HCT116 (cell line): Measurements from ENCODE around the gene PHLDA1. TPM values are rescaled to one million over a fixed set of nuclear protein-coding genes. Genes with fewer than 3 reads are reported as not detected.

Experiments used
- ATAC-seq: fragments of 200-7000 bp; cut with Tn5 transposase; 2 replicates; pipeline ENCODE4 v1.9.1; 2020; ENCODE audit warnings: mild to moderate bottlenecking, moderate library complexity
- BruUV-seq: library from RNA; stranded (reverse); fragments of 400-500 nt; replicated peaks from 2 replicates; lab custom pipeline; 2021; lab: Mats Ljungman, UMichigan
- CTCF ChIA-PET: fragments of 300-600 bp; sonication (Branson Sonifier 250); formaldehyde crosslinking; loops from one replicate; lab custom pipeline; 2021; ENCODE audit warnings: antibody characterized with exemption; lab: Charles Lee
- POLR2A ChIA-PET: fragments of 300-600, 350-600 bp; sonication (Branson Sonifier 250); formaldehyde crosslinking; loops from one replicate; lab custom pipeline; 2021; ENCODE audit warnings: antibody characterized with exemption; lab: Charles Lee
- RAD21 ChIA-PET, 2 experiments: fragments of 300-600 bp; sonication (Branson Sonifier 250); formaldehyde crosslinking; loops; one replicate each; lab custom pipeline; 2023; ENCODE audit warnings: low total read pairs in 2 of 2; ENCODE audit not compliant: uncharacterized antibody in 2 of 2, unreplicated experiment in 2 of 2, low non-redundant PET in 1 of 2; lab: Charles Lee
- DNase-seq: peaks from one replicate; pipeline ENCODE4 v3.0.0-alpha.2; 2010; ENCODE audit warnings: low read depth, low spot score
- H2AFZ ChIP-seq: fragments of 200-600 bp; shearing (Covaris generic), sonication (generic); 2 replicates; pipeline ENCODE4 v1.6.1; 2017; ENCODE audit warnings: low read depth, mixed run types, mixed read lengths, antibody characterized with exemption, low read length; ENCODE audit not compliant: poor library complexity, severe bottlenecking
- H3K27ac ChIP-seq: 2 replicates; pipeline ENCODE4 v1.5.1; 2012; ENCODE audit warnings: low read depth, low read length
- H3K27me3 ChIP-seq: fragments of 200-600 bp; sonication (generic); 2 replicates; pipeline ENCODE4 v1.6.1; 2016; ENCODE audit warnings: mixed run types, low read length, mixed read lengths; ENCODE audit not compliant: insufficient read depth
- H3K36me3 ChIP-seq, 2 experiments: fragments of 200-500 bp in 1 of 2; fragments of 200-600 bp in 1 of 2; sonication (Bioruptor generic) in 1 of 2; sonication (generic) in 1 of 2; 2 replicates each; pipeline versions ENCODE4 v1.5.1 to v1.6.1; 2014 to 2016; ENCODE audit warnings: low read length in 2 of 2, inconsistent platforms in 1 of 2, mixed read lengths in 1 of 2, mixed run types in 1 of 2; ENCODE audit not compliant: insufficient read depth in 2 of 2, control insufficient read depth in 1 of 2
- H3K4me1 ChIP-seq, 2 experiments: fragments of 200-600 bp in 1 of 2; sonication (generic) in 1 of 2; 2 replicates each; pipeline versions ENCODE4 v1.5.1 to v1.6.1; 2012 to 2017; ENCODE audit warnings: low read length in 2 of 2, inconsistent platforms in 1 of 2, mild to moderate bottlenecking in 1 of 2, mixed read lengths in 1 of 2, mixed run types in 1 of 2, moderate library complexity in 1 of 2; ENCODE audit not compliant: insufficient read depth in 2 of 2, control insufficient read depth in 1 of 2
- H3K4me2 ChIP-seq: fragments of 200-600 bp; sonication (generic); 2 replicates; pipeline ENCODE4 v1.6.1; 2017; ENCODE audit warnings: mixed run types, low read length, mixed read lengths
- H3K4me3 ChIP-seq, 2 experiments: fragments of 200-600 bp in 1 of 2; sonication (generic) in 1 of 2; replicated peaks in 1 of 2; 2 replicates each; pipeline ENCODE4 v1.5.1; 2011 to 2016; ENCODE audit warnings: low read length in 2 of 2, control low read depth in 1 of 2, low read depth in 1 of 2, mild to moderate bottlenecking in 1 of 2, mixed read lengths in 1 of 2, mixed run types in 1 of 2
- H3K79me2 ChIP-seq: fragments of 200-600 bp; sonication (generic); 2 replicates; pipeline ENCODE4 v1.6.1; 2017; ENCODE audit warnings: mild to moderate bottlenecking, mixed run types, low read length, moderate library complexity, mixed read lengths; ENCODE audit not compliant: insufficient read depth
- H3K9ac ChIP-seq: fragments of 200-600 bp; sonication (generic); 2 replicates; pipeline ENCODE4 v1.6.1; 2016; ENCODE audit warnings: low read length, mixed read lengths
- H3K9me2 ChIP-seq: fragments of 200-600 bp; sonication (generic), shearing (Covaris generic); 2 replicates; pipeline ENCODE4 v1.6.1; 2017; ENCODE audit warnings: mixed run types, mild to moderate bottlenecking, moderate library complexity; ENCODE audit not compliant: insufficient read depth
- H3K9me3 ChIP-seq, 2 experiments: fragments of 200-500 bp in 1 of 2; fragments of 200-600 bp in 1 of 2; sonication (Bioruptor generic) in 1 of 2; sonication (generic) in 1 of 2; 2 replicates each; pipeline ENCODE4 v1.6.1; 2014 to 2017; ENCODE audit warnings: low read length in 2 of 2, mixed read lengths in 2 of 2, inconsistent platforms in 1 of 2, low read depth in 1 of 2, mild to moderate bottlenecking in 1 of 2, mixed run types in 1 of 2, moderate library complexity in 1 of 2; ENCODE audit not compliant: control insufficient read depth in 1 of 2, insufficient read depth in 1 of 2
- H4K20me1 ChIP-seq: fragments of 200-600 bp; sonication (generic), shearing (Covaris generic); 2 replicates; pipeline ENCODE4 v1.6.1; 2017; ENCODE audit warnings: mixed run types, mild to moderate bottlenecking, moderate library complexity; ENCODE audit not compliant: insufficient read depth
- ATF3 ChIP-seq: IDR thresholded peaks from 2 replicates; pipeline ENCODE4 v1.6.1; 2012
- CBX3 ChIP-seq: IDR thresholded peaks from 2 replicates; pipeline ENCODE4 v1.6.1; 2012; ENCODE audit warnings: low read depth
- CEBPB ChIP-seq: IDR thresholded peaks from 2 replicates; pipeline ENCODE4 v1.6.1; 2012; ENCODE audit warnings: low read depth
- CTCF ChIP-seq, 3 experiments: fragments of 200-600 bp in 1 of 3; sonication (generic) in 1 of 3; IDR thresholded peaks in 2 of 3; conservative IDR thresholded peaks in 1 of 3; 2 replicates each; pipeline ENCODE4 v1.5.1; 2012 to 2017; ENCODE audit warnings: low read depth in 2 of 3, low read length in 2 of 3, antibody characterized with exemption in 1 of 3, borderline replicate concordance in 1 of 3, control low read depth in 1 of 3, mild to moderate bottlenecking in 1 of 3, mixed read lengths in 1 of 3, mixed run types in 1 of 3, moderate library complexity in 1 of 3; ENCODE audit not compliant: insufficient read depth in 1 of 3
- ELF1 ChIP-seq: IDR thresholded peaks from 2 replicates; pipeline ENCODE4 v1.6.1; 2012; ENCODE audit warnings: low read depth, borderline replicate concordance
- JUND ChIP-seq: IDR thresholded peaks from 2 replicates; pipeline ENCODE4 v1.6.1; 2012
- MAX ChIP-seq: IDR thresholded peaks from 2 replicates; pipeline ENCODE4 v1.6.1; 2012
- POLR2AphosphoS5 ChIP-seq: IDR thresholded peaks from 2 replicates; pipeline ENCODE4 v1.6.1; 2011; ENCODE audit warnings: mild to moderate bottlenecking, low read depth, low read length, moderate library complexity
- SIN3A ChIP-seq: IDR thresholded peaks from 2 replicates; pipeline ENCODE4 v1.6.1; 2012; ENCODE audit warnings: low read depth
- SRF ChIP-seq: IDR thresholded peaks from 2 replicates; pipeline ENCODE4 v1.6.1; 2012; ENCODE audit warnings: low read depth
- TCF7L2 ChIP-seq: IDR thresholded peaks from 2 replicates; pipeline ENCODE4 v1.7.0; 2011; ENCODE audit warnings: borderline replicate concordance, inconsistent platforms; ENCODE audit not compliant: insufficient read depth, insufficient read length; ENCODE audit errors: extremely low read depth
- YY1 ChIP-seq: IDR thresholded peaks from 2 replicates; pipeline ENCODE4 v1.6.1; 2011; ENCODE audit warnings: low read length, low read depth, moderate library complexity, mild to moderate bottlenecking; ENCODE audit not compliant: insufficient replicate concordance; ENCODE audit errors: extremely low read depth
- ZFX ChIP-seq: fragments of 450-650 bp; IDR thresholded peaks from 2 replicates; pipeline ENCODE4 v1.6.1; 2017
- ZNF274 ChIP-seq: fragments of 200-500 bp; sonication (Bioruptor generic); IDR thresholded peaks from 2 replicates; pipeline ENCODE4 v1.6.1; 2014; ENCODE audit warnings: mild to moderate bottlenecking, low read depth, low read length, inconsistent platforms
- intact Hi-C: fragments of 100-400 bp; cut with micrococcal nuclease; formaldehyde crosslinking; loops from 2 replicates; pipeline ENCODE4 v1.10.0; 2022
- total RNA-seq: library from RNA; stranded (reverse); gene quantifications from one replicate; pipeline ENCODE4 v1.2.1, GENCODE V29; 2021; ENCODE audit not compliant: unreplicated experiment

PHLDA1 gene
- total RNA-seq, 1 experiment from 2014 or later, result 231 TPM

- TF ChIP-seq ZFX (no peak), CTCF (IDR thresholded peaks at IDR 0.05 in 2 of 3, conservative IDR thresholded peaks at IDR 0.05 in 1 of 3; ENCODE audit: borderline replicate concordance in 1 of 3, insufficient read depth in 1 of 3, low read depth in 2 of 3, low read length in 2 of 3) (no peak)
Measured at GRCh38 chr12:76025601-76026575, 5.7 kb downstream of the PHLDA1 start (continued).

- no peaks in the 10 kb centered on the region for H3K27me3 ChIP-seq
- H3K9me3 ChIP-seq, result no peaks in the 10 kb centered on the region
- peak; percentile 27 for ATAC-seq
- no peak overlapping the region for H2AFZ ChIP-seq
- RAD21 ChIA-PET, result interaction anchor here in 1 of 2 experiments (0.6 to 1.7 kb wide), 2 partner anchors 43 to 208 kb away, joined by 3 read pairs; no protein-coding TSS in a partner anchor
- H3K9ac ChIP-seq, result peak overlapping the region; percentile 39
- H3K4me3 ChIP-seq, result no peak overlapping the region
- peaks cover 19% of the 10 kb centered on the region for H3K79me2 ChIP-seq
- CTCF ChIA-PET, result no interaction called here
- peak overlapping the region; percentile 36; the same call in 1 of the 2 replicates for H3K4me2 ChIP-seq
- no TSS peak for BruUV-seq
- intact Hi-C loops, result loop anchor here (2.0 to 10.0 kb wide), 6 partner anchors 46 to 690 kb away; partner anchors contain the start of genes CAPS2 and GLIPR1L1
- H3K4me1 ChIP-seq, result peaks cover 31 to 88% of the 10 kb centered on the region in 2 experiments
- no peaks in the 10 kb centered on the region for H4K20me1 ChIP-seq
- H3K9me2 ChIP-seq, result no peaks in the 10 kb centered on the region
- POLR2A ChIA-PET, result interaction anchor here (0.8 to 5.4 kb wide), 17 partner anchors 45 to 385 kb away, joined by 3 to 23 read pairs (median 3); no protein-coding TSS in a partner anchor
- no peak for DNase-seq
- H3K36me3 ChIP-seq, result peaks cover 4 to 14% of the 10 kb centered on the region in 2 experiments; a peak in 2 of 4 replicates
- H3K27ac ChIP-seq, result peak overlapping the region; percentile 88
- TF ChIP-seq ZNF274 (no peak), CEBPB (no peak), CTCF (IDR thresholded peaks at IDR 0.05 in 2 of 3, conservative IDR thresholded peaks at IDR 0.05 in 1 of 3; ENCODE audit: borderline replicate concordance in 1 of 3, insufficient read depth in 1 of 3, low read depth in 2 of 3, low read length in 2 of 3) (no peak), MAX (no peak; the same call in 1 of the 2 replicates), TCF7L2 (no peak), POLR2AphosphoS5 (0 out of 2 replicates have a peak, but pooled peaks have one; percentile 25), SIN3A (0 out of 2 replicates have a peak, but pooled peaks have one; percentile 40), ELF1 (no peak; the same call in 1 of the 2 replicates), SRF (0 out of 2 replicates have a peak, but pooled peaks have one; percentile 33), YY1 (no peak), JUND (peak; percentile 17; the same call in 1 of the 2 replicates), CBX3 (no peak), ZFX (no peak), ATF3 (no peak)
Measured at GRCh38 chr12:76024942-76025600, 6.5 kb downstream of the PHLDA1 start.
